ENCODE results near the gene TERT. TPM values are rescaled to one million over a fixed set of nuclear protein-coding genes. Genes with fewer than 3 reads are reported as not detected.

Gene TERT
- total RNA-seq, 1 experiment from 2014 or later = 6.1 TPM

DNA sequence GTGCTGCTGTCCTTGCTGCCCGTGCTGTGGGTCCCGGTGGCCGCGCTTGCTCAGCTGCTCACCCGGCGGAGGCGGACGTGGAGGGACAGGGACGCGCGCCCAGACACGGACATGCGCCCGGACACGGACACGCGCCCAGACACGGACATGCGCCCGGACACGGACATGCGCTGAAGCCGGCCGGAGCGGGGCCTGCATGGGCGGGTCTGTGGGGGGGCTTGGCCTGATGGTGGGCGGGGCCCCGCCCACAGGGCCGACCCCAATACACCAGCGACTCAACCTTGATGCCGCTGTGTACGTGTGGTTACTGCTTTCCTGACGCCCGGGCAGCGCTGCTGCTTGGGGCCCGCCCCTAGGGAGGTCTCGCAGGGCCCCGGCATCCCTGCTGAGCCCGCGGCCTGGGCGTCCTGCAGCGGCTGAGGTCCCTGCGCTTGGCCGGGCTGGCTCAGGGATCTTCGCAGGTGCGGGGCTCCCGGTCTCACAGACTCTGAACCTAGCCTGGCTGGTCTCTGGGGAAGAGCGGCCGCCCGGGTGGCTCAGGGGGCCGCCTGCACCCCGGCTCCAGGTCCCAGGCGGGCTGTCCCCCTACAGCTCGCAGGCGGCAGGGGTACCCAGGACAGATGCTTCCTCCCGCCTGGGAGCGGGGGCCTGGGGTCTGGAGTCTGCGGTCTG is 48.8 kb downstream of the TERT start:
- TF ChIP-seq, protein P1, sequence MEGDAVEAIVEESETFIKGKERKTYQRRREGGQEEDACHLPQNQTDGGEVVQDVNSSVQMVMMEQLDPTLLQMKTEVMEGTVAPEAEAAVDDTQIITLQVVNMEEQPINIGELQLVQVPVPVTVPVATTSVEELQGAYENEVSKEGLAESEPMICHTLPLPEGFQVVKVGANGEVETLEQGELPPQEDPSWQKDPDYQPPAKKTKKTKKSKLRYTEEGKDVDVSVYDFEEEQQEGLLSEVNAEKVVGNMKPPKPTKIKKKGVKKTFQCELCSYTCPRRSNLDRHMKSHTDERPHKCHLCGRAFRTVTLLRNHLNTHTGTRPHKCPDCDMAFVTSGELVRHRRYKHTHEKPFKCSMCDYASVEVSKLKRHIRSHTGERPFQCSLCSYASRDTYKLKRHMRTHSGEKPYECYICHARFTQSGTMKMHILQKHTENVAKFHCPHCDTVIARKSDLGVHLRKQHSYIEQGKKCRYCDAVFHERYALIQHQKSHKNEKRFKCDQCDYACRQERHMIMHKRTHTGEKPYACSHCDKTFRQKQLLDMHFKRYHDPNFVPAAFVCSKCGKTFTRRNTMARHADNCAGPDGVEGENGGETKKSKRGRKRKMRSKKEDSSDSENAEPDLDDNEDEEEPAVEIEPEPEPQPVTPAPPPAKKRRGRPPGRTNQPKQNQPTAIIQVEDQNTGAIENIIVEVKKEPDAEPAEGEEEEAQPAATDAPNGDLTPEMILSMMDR (IDR thresholded peaks at IDR 0.05; ENCODE audit: insufficient read depth in 1 of 2, low read depth in 1 of 2, low read length in 1 of 2, severe bottlenecking in 1 of 2, unreplicated experiment in 1 of 2) = no peak
- ChIA-PET POLR2A (no interaction called here), CTCF (interaction anchor here (0.7 kb wide), 2 partner anchors 37 to 42 kb away, joined by 3 read pairs; no protein-coding TSS in a partner anchor)

DNA sequence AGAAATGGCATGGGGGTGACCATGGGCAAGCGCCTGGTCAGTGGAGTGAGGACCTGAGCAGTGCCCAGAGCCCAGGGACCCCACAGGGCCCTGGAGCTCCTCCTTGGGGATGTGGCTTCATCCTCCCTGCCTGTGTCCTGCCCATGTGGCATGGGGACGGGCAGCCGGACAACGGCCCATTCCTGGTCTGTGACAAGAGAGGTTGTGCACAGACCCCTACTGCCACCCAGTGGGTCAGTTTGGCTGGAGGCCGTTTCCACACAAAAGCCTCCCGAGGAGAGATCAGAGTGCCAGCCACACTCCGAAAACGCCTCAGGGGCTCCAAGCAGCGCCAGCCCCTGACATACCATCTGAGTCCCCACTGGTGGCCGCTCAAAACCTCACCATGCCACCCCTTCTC is 49.9 kb downstream of the TERT start:
- Histone ChIP-seq H3K4me3 (ENCODE audit: low read depth, low read length) (no peak overlapping the region), H3K36me3 (ENCODE audit: control insufficient read depth, insufficient read depth, low read length) (no peaks in the 10 kb centered on the region), H3K27me3 (replicated peaks; ENCODE audit: control insufficient read depth, insufficient read depth, low read length) (no peaks in the 10 kb centered on the region), H3K4me1 (no peaks in the 10 kb centered on the region), H3K9me3 (no peaks in the 10 kb centered on the region)
- intact Hi-C loops (cut with micrococcal nuclease; ENCODE audit: unreplicated experiment) = loop anchor here (1.0 to 2.0 kb wide), 2 partner anchors 40 to 77 kb away; no protein-coding TSS in a partner anchor
- H3K27me3 Mint-ChIP-seq (ENCODE audit: insufficient read depth, unreplicated experiment) = peaks cover 12% of the 10 kb centered on the region
- POLR2A ChIA-PET = no interaction called here
- no peak overlapping the region for H3K4me3 Mint-ChIP-seq (ENCODE audit: unreplicated experiment)
- peak; percentile 52 to 55 for DNase-seq
- BruUV-seq (replicated peaks) = no TSS peak
- TF ChIP-seq, protein P1 (IDR thresholded peaks at IDR 0.05; ENCODE audit: insufficient read depth in 1 of 2, low read depth in 1 of 2, low read length in 1 of 2, severe bottlenecking in 1 of 2, unreplicated experiment in 1 of 2) = peak; percentile 28 to 59
- H3K4me1 Mint-ChIP-seq (ENCODE audit: low read depth, unreplicated experiment) = no peaks in the 10 kb centered on the region
- CTCF ChIA-PET = no interaction called here
- no peaks in the 10 kb centered on the region for H3K9me3 Mint-ChIP-seq (ENCODE audit: unreplicated experiment)
- H3K27ac Mint-ChIP-seq (ENCODE audit: unreplicated experiment) = no peak overlapping the region
- H3K36me3 Mint-ChIP-seq (ENCODE audit: insufficient read depth, unreplicated experiment) = no peaks in the 10 kb centered on the region

More for the DNA sequence above, 48.8 kb downstream of the TERT start:
- no peak for DNase-seq
- H3K9me3 Mint-ChIP-seq (ENCODE audit: unreplicated experiment) = no peaks in the 10 kb centered on the region
- Histone ChIP-seq H3K36me3 (ENCODE audit: control insufficient read depth, insufficient read depth, low read length) (no peaks in the 10 kb centered on the region), H3K27me3 (replicated peaks; ENCODE audit: control insufficient read depth, insufficient read depth, low read length) (no peaks in the 10 kb centered on the region; the same call in 1 of the 2 replicates), H3K9me3 (no peaks in the 10 kb centered on the region), H3K4me1 (no peaks in the 10 kb centered on the region), H3K4me3 (ENCODE audit: low read depth, low read length) (no peak overlapping the region)
- no peak overlapping the region for H3K27ac Mint-ChIP-seq (ENCODE audit: unreplicated experiment)
- no peaks in the 10 kb centered on the region for H3K36me3 Mint-ChIP-seq (ENCODE audit: insufficient read depth, unreplicated experiment)
- no TSS peak for BruUV-seq (replicated peaks)
- H3K4me3 Mint-ChIP-seq (ENCODE audit: unreplicated experiment) = no peak overlapping the region
- no peaks in the 10 kb centered on the region for H3K4me1 Mint-ChIP-seq (ENCODE audit: low read depth, unreplicated experiment)
- H3K27me3 Mint-ChIP-seq (ENCODE audit: insufficient read depth, unreplicated experiment) = peaks cover 7% of the 10 kb centered on the region
- intact Hi-C loops (cut with micrococcal nuclease; ENCODE audit: unreplicated experiment) = loop anchor here (1.0 to 2.0 kb wide), 2 partner anchors 41 to 78 kb away; no protein-coding TSS in a partner anchor

DNA sequence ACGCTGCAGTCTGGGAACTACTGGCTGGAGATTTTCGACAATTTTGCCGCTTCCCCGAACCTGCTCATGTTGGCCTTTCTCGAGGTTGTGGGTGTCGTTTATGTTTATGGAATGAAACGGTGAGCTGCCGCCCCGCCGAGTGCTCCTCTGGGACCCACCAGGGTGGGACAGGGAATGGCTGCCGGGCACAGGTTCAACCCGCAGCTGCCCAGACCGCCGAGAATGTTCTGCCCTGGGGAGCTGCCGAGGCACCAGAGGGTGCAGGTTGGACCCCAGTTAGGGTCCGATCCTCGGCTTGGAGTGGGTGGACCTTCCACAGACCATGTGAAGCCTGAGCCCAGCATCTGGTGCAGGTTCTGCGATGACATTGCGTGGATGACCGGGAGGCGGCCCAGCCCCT is 50.6 kb downstream of the TERT start:
- Histone ChIP-seq H3K9me3 (no peaks in the 10 kb centered on the region), H3K4me3 (ENCODE audit: low read depth, low read length) (no peak overlapping the region), H3K4me1 (no peaks in the 10 kb centered on the region), H3K27me3 (replicated peaks; ENCODE audit: control insufficient read depth, insufficient read depth, low read length) (no peaks in the 10 kb centered on the region), H3K36me3 (ENCODE audit: control insufficient read depth, insufficient read depth, low read length) (no peaks in the 10 kb centered on the region)
- Mint-ChIP-seq H3K27me3 (ENCODE audit: insufficient read depth, unreplicated experiment) (peaks cover 12% of the 10 kb centered on the region), H3K27ac (ENCODE audit: unreplicated experiment) (no peak overlapping the region), H3K9me3 (ENCODE audit: unreplicated experiment) (no peaks in the 10 kb centered on the region), H3K4me3 (ENCODE audit: unreplicated experiment) (no peak overlapping the region), H3K4me1 (ENCODE audit: low read depth, unreplicated experiment) (peaks cover 4% of the 10 kb centered on the region), H3K36me3 (ENCODE audit: insufficient read depth, unreplicated experiment) (no peaks in the 10 kb centered on the region)
- ChIA-PET POLR2A (no interaction called here), CTCF (no interaction called here)
- intact Hi-C loops (cut with micrococcal nuclease; ENCODE audit: unreplicated experiment) = loop anchor here (2.0 kb wide), 1 partner anchor 39 kb away; no protein-coding TSS in a partner anchor
- no peak for DNase-seq
- no TSS peak for BruUV-seq (replicated peaks)
- TF ChIP-seq, protein P1 (IDR thresholded peaks at IDR 0.05; ENCODE audit: insufficient read depth in 1 of 2, low read depth in 1 of 2, low read length in 1 of 2, severe bottlenecking in 1 of 2, unreplicated experiment in 1 of 2) = no peak

All from Caco-2 (cell line).